IPS-20b (cell line): ENCODE measurements around the gene CARD18.
"Not testable (repeated sequence)": the region's sequence is repeated elsewhere in the genome, so short reads cannot be mapped to it uniquely, and the experiment has no call there.

ENCODE experiments used
- H3K27ac ChIP-seq: one replicate; pipeline ENCODE4 v1.5.1; 2013; ENCODE audit warnings: low read length
- H3K27me3 ChIP-seq: 2 replicates; pipeline ENCODE4 v1.6.1; 2013; ENCODE audit warnings: mild to moderate bottlenecking, low read length, inconsistent platforms; ENCODE audit not compliant: insufficient read depth
- H3K36me3 ChIP-seq: 2 replicates; pipeline ENCODE4 v1.6.1; 2013; ENCODE audit warnings: low read depth, mild to moderate bottlenecking, inconsistent platforms, low read length, moderate library complexity; ENCODE audit not compliant: insufficient read depth
- H3K4me1 ChIP-seq: 2 replicates; pipeline ENCODE4 v1.6.1; 2013; ENCODE audit warnings: mild to moderate bottlenecking, control low read depth, inconsistent platforms, low read length, moderate library complexity; ENCODE audit not compliant: insufficient read depth
- H3K4me3 ChIP-seq: 2 replicates; pipeline ENCODE4 v1.5.1; 2013; ENCODE audit warnings: mild to moderate bottlenecking, low read length, inconsistent platforms
- H3K9ac ChIP-seq: 2 replicates; pipeline ENCODE4 v1.6.1; 2013; ENCODE audit warnings: low read depth, mild to moderate bottlenecking, inconsistent platforms, low read length, moderate library complexity
- H3K9me3 ChIP-seq: 2 replicates; pipeline ENCODE4 v1.6.1; 2013; ENCODE audit warnings: mild to moderate bottlenecking, low read depth, low read length, inconsistent platforms; ENCODE audit not compliant: insufficient read depth

The CARD18 gene

GRCh38 chr11:105132716-105133511 lies 6.7 kb downstream of the CARD18 start:
- Histone ChIP-seq H3K27me3 (no peaks in the 10 kb centered on the region), H3K9ac (no peak overlapping the region), H3K4me3 (no peak overlapping the region), H3K27ac (no peak overlapping the region), H3K4me1 (no peaks in the 10 kb centered on the region), H3K9me3 (peaks cover 22% of the 10 kb centered on the region), H3K36me3 (no peaks in the 10 kb centered on the region)

- Histone ChIP-seq H3K9me3 (peaks cover 15% of the 10 kb centered on the region), H3K4me3 (no peak overlapping the region), H3K27ac (no peak overlapping the region), H3K27me3 (no peaks in the 10 kb centered on the region), H3K4me1 (no peaks in the 10 kb centered on the region), H3K36me3 (no peaks in the 10 kb centered on the region), H3K9ac (no peak overlapping the region)
These were observed 9.3 kb downstream of the CARD18 start for GRCh38 chr11:105130189-105130813.

- no peaks in the 10 kb centered on the region for H3K9me3 ChIP-seq
- no peak overlapping the region for H3K9ac ChIP-seq
- no peak overlapping the region for H3K4me3 ChIP-seq
- H3K27me3 ChIP-seq, result no peaks in the 10 kb centered on the region
- no peak overlapping the region for H3K27ac ChIP-seq
- H3K4me1 ChIP-seq, result no peaks in the 10 kb centered on the region
- no peaks in the 10 kb centered on the region for H3K36me3 ChIP-seq
These were observed 14.8 kb downstream of the CARD18 start for GRCh38 chr11:105124756-105125155.

- Histone ChIP-seq H3K27me3 (no peaks in the 10 kb centered on the region), H3K9me3 (no peaks in the 10 kb centered on the region; the same call in 1 of the 2 replicates), H3K4me3 (no peak overlapping the region), H3K36me3 (no peaks in the 10 kb centered on the region), H3K27ac (no peak overlapping the region), H3K9ac (no peak overlapping the region), H3K4me1 (0 out of 2 replicates have a peak, but pooled peaks cover 4% of the 10 kb centered on the region)
These were observed 28.2 kb downstream of the CARD18 start for GRCh38 chr11:105111145-105111944.

GRCh38 chr11:105110688-105111030 lies 28.9 kb downstream of the CARD18 start:
- Histone ChIP-seq H3K9ac (no peak overlapping the region), H3K27me3 (no peaks in the 10 kb centered on the region), H3K36me3 (no peaks in the 10 kb centered on the region), H3K4me1 (0 out of 2 replicates have a peak, but pooled peaks cover 4% of the 10 kb centered on the region), H3K9me3 (peaks cover 5% of the 10 kb centered on the region), H3K27ac (no peak overlapping the region), H3K4me3 (no peak overlapping the region)

- H3K27ac ChIP-seq, result no peak overlapping the region
- H3K4me3 ChIP-seq, result no peak overlapping the region
- no peak overlapping the region for H3K9ac ChIP-seq
- H3K27me3 ChIP-seq, result no peaks in the 10 kb centered on the region
- peaks cover 10% of the 10 kb centered on the region for H3K9me3 ChIP-seq
- H3K4me1 ChIP-seq, result 0 out of 2 replicates have a peak, but pooled peaks cover 4% of the 10 kb centered on the region
- no peaks in the 10 kb centered on the region for H3K36me3 ChIP-seq
These were observed 29.5 kb downstream of the CARD18 start for GRCh38 chr11:105109855-105110687.

- peaks cover 14% of the 10 kb centered on the region for H3K9me3 ChIP-seq
- no peaks in the 10 kb centered on the region for H3K36me3 ChIP-seq
- no peak overlapping the region for H3K27ac ChIP-seq
- H3K9ac ChIP-seq, result no peak overlapping the region
- no peaks in the 10 kb centered on the region for H3K27me3 ChIP-seq
- H3K4me1 ChIP-seq, result peaks cover 4% of the 10 kb centered on the region; the same call in 1 of the 2 replicates
- no peak overlapping the region for H3K4me3 ChIP-seq
These were observed 30.2 kb downstream of the CARD18 start for GRCh38 chr11:105109321-105109720.

- Histone ChIP-seq H3K27ac (no peak overlapping the region), H3K9me3 (peaks cover 14% of the 10 kb centered on the region), H3K9ac (no peak overlapping the region), H3K4me1 (peaks cover 7% of the 10 kb centered on the region; the same call in 1 of the 2 replicates), H3K36me3 (no peaks in the 10 kb centered on the region), H3K27me3 (no peaks in the 10 kb centered on the region), H3K4me3 (no peak overlapping the region)
These were observed 31.3 kb downstream of the CARD18 start for GRCh38 chr11:105108247-105108646.

GRCh38 chr11:105107226-105107825 lies 32.2 kb downstream of the CARD18 start:
- not testable (repeated sequence) for H3K27ac ChIP-seq, H3K4me3 ChIP-seq, H3K27me3 ChIP-seq, H3K36me3 ChIP-seq, H3K9ac ChIP-seq, H3K4me1 ChIP-seq
- peaks cover 14% of the 10 kb centered on the region for H3K9me3 ChIP-seq

GRCh38 chr11:105106140-105106539 lies 33.4 kb downstream of the CARD18 start:
- Histone ChIP-seq H3K27ac (no peak overlapping the region), H3K4me3 (no peak overlapping the region), H3K36me3 (no peaks in the 10 kb centered on the region), H3K27me3 (no peaks in the 10 kb centered on the region), H3K9me3 (peaks cover 14% of the 10 kb centered on the region), H3K4me1 (peaks cover 3% of the 10 kb centered on the region; the same call in 1 of the 2 replicates), H3K9ac (no peak overlapping the region)

GRCh38 chr11:105104292-105104691 lies 35.3 kb downstream of the CARD18 start:
- Histone ChIP-seq H3K9ac (no peak overlapping the region), H3K27ac (no peak overlapping the region), H3K36me3 (no peaks in the 10 kb centered on the region)

More at GRCh38 chr11:105104292-105104691, 35.3 kb downstream of the CARD18 start:
- Histone ChIP-seq H3K9me3 (peaks cover 14% of the 10 kb centered on the region), H3K4me3 (no peak overlapping the region), H3K27me3 (no peaks in the 10 kb centered on the region), H3K4me1 (peaks cover 6% of the 10 kb centered on the region)
